Thyroid gland (tissue), 4 donors: Measurements from ENCODE around the gene DCPS. TPM values are rescaled to one million over a fixed set of nuclear protein-coding genes. Genes with fewer than 3 reads are reported as not detected.

Experiments
- DNase-seq, 2 donors: peaks; one replicate each; pipeline ENCODE4 v3.0.0-alpha.2; 2019
- H3K27ac ChIP-seq, 3 donors: fragments of 200-600 bp; sonication (generic); 1 replicate in 2 of 3; 2 replicates in 1 of 3; pipeline ENCODE4 v1.5.1; 2016 to 2019; ENCODE audit warnings: mild to moderate bottlenecking in 1 of 3, moderate library complexity in 1 of 3
- H3K27me3 ChIP-seq: fragments of 200-600 bp; sonication (generic); one replicate; pipeline ENCODE4 v1.5.1; 2019
- H3K36me3 ChIP-seq, 2 donors: fragments of 200-600 bp; sonication (generic); one replicate each; pipeline ENCODE4 v1.5.1; 2016 to 2019
- H3K4me1 ChIP-seq, 2 donors: fragments of 200-600 bp; sonication (generic); one replicate each; pipeline ENCODE4 v1.5.1; 2017 to 2019
- H3K4me3 ChIP-seq, 3 donors: fragments of 200-600 bp; sonication (generic); replicated peaks in 1 of 3; 1 replicate in 2 of 3; 2 replicates in 1 of 3; pipeline ENCODE4 v1.5.1; 2016; ENCODE audit warnings: mild to moderate bottlenecking in 1 of 3
- H3K9me3 ChIP-seq: fragments of 200-600 bp; sonication (generic); one replicate; pipeline ENCODE4 v1.5.1; 2017
- CTCF ChIP-seq, 6 experiments: fragments of 200-600 bp in 3 of 6; fragments of 450-650 bp in 3 of 6; sonication (generic) in 3 of 6; IDR thresholded peaks; one replicate each; pipeline ENCODE4 v1.5.1; 2016 to 2019; ENCODE audit warnings: antibody characterized with exemption in 6 of 6, mild to moderate bottlenecking in 2 of 6, inconsistent platforms in 1 of 6, moderate library complexity in 1 of 6
- POLR2A ChIP-seq, 2 donors: fragments of 450-650 bp; IDR thresholded peaks; one replicate each; pipeline ENCODE4 v1.6.1; 2017; ENCODE audit warnings: antibody characterized with exemption in 2 of 2, mild to moderate bottlenecking in 2 of 2, moderate library complexity in 1 of 2
- WGBS, 2 donors: methylation state at CpG; one replicate each; pipeline ENCODE4 v1.1.5; 2017; 5-methylcytosine and 5-hydroxymethylcytosine counted together
- intact Hi-C: fragments of 100-400 bp; cut with DNase I; formaldehyde crosslinking; loops from one replicate; pipeline ENCODE4 v1.15.1; 2023
- total RNA-seq, 4 donors: library from RNA; depleted of rRNA; stranded (reverse); fragments of >200 nt; gene quantifications; one replicate each; pipeline ENCODE4 v1.2.3, GENCODE V29; 2016

Gene DCPS
- total RNA-seq, 4 donors from 2014 or later, result 6.1 to 18.9 (median 13.9) TPM

DNA sequence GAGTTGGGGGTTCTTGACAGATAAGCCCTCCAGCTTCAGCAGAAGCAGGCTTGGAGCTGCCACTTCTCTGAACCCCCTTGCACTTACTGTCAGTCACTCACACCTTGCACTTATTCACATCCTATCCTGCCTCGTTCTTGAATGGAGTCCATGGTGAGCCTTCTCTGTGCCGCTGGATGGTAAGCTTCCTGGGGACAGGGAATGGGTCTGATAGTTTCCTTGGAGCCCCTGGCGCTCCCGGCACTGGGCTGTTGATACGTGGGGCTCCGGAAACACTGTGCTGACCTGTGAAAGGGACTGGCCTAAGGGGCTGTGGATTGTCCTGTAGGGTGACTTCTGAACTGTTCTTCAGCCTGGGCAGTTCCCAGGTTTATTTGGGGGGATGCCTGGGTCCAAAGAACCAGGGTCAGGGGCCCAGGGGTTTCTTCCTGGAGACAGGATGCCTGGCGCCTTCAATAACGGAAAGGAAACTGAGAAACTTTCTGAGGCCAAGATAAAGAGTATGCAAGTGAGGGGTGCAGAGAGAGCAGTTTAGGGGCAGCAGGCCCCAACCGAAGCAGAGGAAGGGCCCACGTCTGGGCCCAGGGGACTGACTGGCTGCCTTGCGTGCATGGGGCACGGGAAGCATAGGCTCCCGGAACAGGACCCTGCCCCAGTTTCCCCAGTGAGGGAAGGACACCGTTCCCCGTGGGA lies 50.9 kb downstream of the DCPS start:
- no peak for DNase-seq
- intact Hi-C loops, result no loop called here
- Histone ChIP-seq H3K27ac (peak overlapping the region; percentile 36 to 62 (median 52)), H3K36me3 (no peaks in the 10 kb centered on the region), H3K27me3 (no peaks in the 10 kb centered on the region), H3K4me3 (peak overlapping the region; percentile 3 to 43 (median 39)), H3K4me1 (peaks cover 8 to 33% of the 10 kb centered on the region in 2 donors), H3K9me3 (no peaks in the 10 kb centered on the region)
- 43 to 57% methylated on average over 12 to 13 of the region's 15 CpGs for WGBS, 2 donors
- no peak for TF ChIP-seq POLR2A (IDR thresholded peaks at IDR 0.05)
- no peak for TF ChIP-seq CTCF (IDR thresholded peaks at IDR 0.05)

- H3K36me3 ChIP-seq, result no peaks in the 10 kb centered on the region
- H3K27ac ChIP-seq, result peak within 1 kb of the TSS; percentile 61 to 63 (median 62)
- DNase-seq, result peak; percentile 62 to 65
- peak within 1 kb of the TSS; percentile 3 to 43 (median 39) for H3K4me3 ChIP-seq
- TF ChIP-seq CTCF (IDR thresholded peaks at IDR 0.05) (no peak), POLR2A (IDR thresholded peaks at IDR 0.05) (peak in 1 of 2 donors; percentile 35)
- intact Hi-C loops, result no loop called here
- H3K9me3 ChIP-seq, result no peaks in the 10 kb centered on the region
- peaks cover 11 to 40% of the 10 kb centered on the region in 2 donors for H3K4me1 ChIP-seq
- no peaks in the 10 kb centered on the region for H3K27me3 ChIP-seq
- WGBS, 2 donors, result 0 to 2% methylated on average over 13 to 17 of the region's 71 CpGs
These were observed 51.6 kb downstream of the DCPS start, which contains the start of gene ST3GAL4 for GRCh38 chr11:126355324-126355925. Gene ST3GAL4, plus strand, starts transcription at chr11:126355686. Its CDS starts 50,470 bp downstream, at chr11:126406156.

GRCh38 chr11:126355926-126356897 lies 52.4 kb downstream of the DCPS start:
- TF ChIP-seq CTCF (IDR thresholded peaks at IDR 0.05) (no peak), POLR2A (IDR thresholded peaks at IDR 0.05) (no peak)
- Histone ChIP-seq H3K4me1 (peaks cover 11 to 45% of the 10 kb centered on the region in 2 donors), H3K27ac (peak overlapping the region; percentile 61 to 63 (median 62)), H3K4me3 (peak overlapping the region in 2 of 3 donors; percentile 12 to 43), H3K9me3 (no peaks in the 10 kb centered on the region), H3K27me3 (no peaks in the 10 kb centered on the region), H3K36me3 (no peaks in the 10 kb centered on the region)
- WGBS, 2 donors, result 19 to 50% methylated on average over 9 to 21 of the region's 46 CpGs
- intact Hi-C loops, result no loop called here
- peak in 1 of 2 donors; percentile 26 for DNase-seq

- WGBS, 2 donors, result 80 to 83% methylated on average over 16 to 17 of the region's 17 CpGs
- no peaks in the 10 kb centered on the region for H3K9me3 ChIP-seq
- peaks cover 11 to 41% of the 10 kb centered on the region in 2 donors for H3K4me1 ChIP-seq
- H3K4me3 ChIP-seq, result no peak overlapping the region
- H3K27ac ChIP-seq, result peak overlapping the region; percentile 5 to 63 (median 62)
- no peaks in the 10 kb centered on the region for H3K27me3 ChIP-seq
- no peak for DNase-seq
- intact Hi-C loops, result no loop called here
- no peaks in the 10 kb centered on the region for H3K36me3 ChIP-seq
- TF ChIP-seq POLR2A (IDR thresholded peaks at IDR 0.05), result no peak
- TF ChIP-seq CTCF (IDR thresholded peaks at IDR 0.05), result no peak
These were observed 53.4 kb downstream of the DCPS start for GRCh38 chr11:126357055-126357962.
